Vagina (tissue), 2 donors: ENCODE data around the gene PEX10. TPM values are rescaled to one million over a fixed set of nuclear protein-coding genes. Genes with fewer than 3 reads are reported as not detected.

Experiments used
- DNase-seq, 2 donors: peaks; one replicate each; pipeline ENCODE4 v3.0.0-alpha.2; 2017; ENCODE audit errors: extremely low spot score in 2 of 2
- H3K27ac ChIP-seq: fragments of 200-600 bp; sonication (generic); one replicate; pipeline ENCODE4 v1.5.1; 2019
- H3K27me3 ChIP-seq: fragments of 200-600 bp; sonication (generic); one replicate; pipeline ENCODE4 v1.5.1; 2019
- H3K36me3 ChIP-seq, 2 donors: fragments of 200-600 bp; sonication (generic); one replicate each; pipeline ENCODE4 v1.5.1; 2017 to 2019
- H3K4me1 ChIP-seq: fragments of 200-600 bp; sonication (generic); one replicate; pipeline ENCODE4 v1.5.1; 2019
- H3K4me3 ChIP-seq, 2 donors: fragments of 200-600 bp; sonication (generic); 1 replicate in 1 of 2; 2 replicates in 1 of 2; pipeline ENCODE4 v1.5.1; 2016 to 2019
- H3K9me3 ChIP-seq: fragments of 200-600 bp; sonication (generic); one replicate; pipeline ENCODE4 v1.5.1; 2019
- POLR2A ChIP-seq, 2 donors: fragments of 450-650 bp; IDR thresholded peaks; one replicate each; pipeline ENCODE4 v1.6.1; 2017; ENCODE audit warnings: antibody characterized with exemption in 2 of 2, mild to moderate bottlenecking in 2 of 2, moderate library complexity in 2 of 2
- POLR2AphosphoS5 ChIP-seq, 2 donors: sonication (generic); formaldehyde crosslinking; IDR thresholded peaks; one replicate each; pipeline ENCODE4 v1.9.0; 2017; ENCODE audit warnings: antibody characterized with exemption in 2 of 2, mild to moderate bottlenecking in 2 of 2, low read depth in 1 of 2; ENCODE audit not compliant: insufficient read depth in 1 of 2
- intact Hi-C: fragments of 100-400 bp; cut with DNase I; formaldehyde crosslinking; loops from one replicate; pipeline ENCODE4 v1.15.1; 2023
- total RNA-seq: library from RNA; depleted of rRNA; stranded (reverse); fragments of >200 nt; gene quantifications from one replicate; pipeline ENCODE4 v1.2.3, GENCODE V29; 2016
- TF ChIP-seq, protein P1 (sequence below), 3 experiments: fragments of 450-650 bp in 2 of 3; fragments of 200-600 bp in 1 of 3; sonication (generic) in 1 of 3; IDR thresholded peaks; one replicate each; pipeline ENCODE4 v1.5.1; 2017 to 2019; ENCODE audit warnings: antibody characterized with exemption in 3 of 3, mild to moderate bottlenecking in 2 of 3, moderate library complexity in 2 of 3

PEX10 gene
- total RNA-seq, 1 donor from 2014 or later = 15.2 TPM

DNA sequence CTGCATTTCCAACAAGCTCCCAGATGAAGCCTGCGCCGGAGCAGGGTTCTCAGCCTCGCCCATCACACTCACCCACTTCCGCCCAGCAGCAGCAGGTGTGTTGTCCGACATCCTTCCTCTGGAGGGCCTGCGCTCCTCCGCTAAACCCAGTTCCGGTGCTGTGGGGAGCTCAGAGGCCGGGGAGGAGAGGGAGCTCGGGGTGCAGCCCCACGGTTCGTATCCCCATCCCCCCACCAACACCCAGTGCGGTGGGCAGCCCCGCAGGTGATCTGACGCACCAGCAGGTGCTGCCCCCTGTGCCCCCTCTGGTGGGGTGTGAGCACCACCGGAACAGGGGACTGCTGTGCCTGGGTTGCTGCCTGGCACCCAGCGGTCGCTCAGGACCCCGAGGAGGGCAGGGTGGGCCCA lies 3.4 kb upstream of the PEX10 start:
- intact Hi-C loops = loop anchor here (5.0 to 10.0 kb wide), 4 partner anchors 229 to 1001 kb away; partner anchors contain the start of gene TTC34
- no peak for DNase-seq
- peaks cover 27% of the 10 kb centered on the region for H3K4me1 ChIP-seq
- no peaks in the 10 kb centered on the region for H3K27me3 ChIP-seq
- TF ChIP-seq, protein P1, sequence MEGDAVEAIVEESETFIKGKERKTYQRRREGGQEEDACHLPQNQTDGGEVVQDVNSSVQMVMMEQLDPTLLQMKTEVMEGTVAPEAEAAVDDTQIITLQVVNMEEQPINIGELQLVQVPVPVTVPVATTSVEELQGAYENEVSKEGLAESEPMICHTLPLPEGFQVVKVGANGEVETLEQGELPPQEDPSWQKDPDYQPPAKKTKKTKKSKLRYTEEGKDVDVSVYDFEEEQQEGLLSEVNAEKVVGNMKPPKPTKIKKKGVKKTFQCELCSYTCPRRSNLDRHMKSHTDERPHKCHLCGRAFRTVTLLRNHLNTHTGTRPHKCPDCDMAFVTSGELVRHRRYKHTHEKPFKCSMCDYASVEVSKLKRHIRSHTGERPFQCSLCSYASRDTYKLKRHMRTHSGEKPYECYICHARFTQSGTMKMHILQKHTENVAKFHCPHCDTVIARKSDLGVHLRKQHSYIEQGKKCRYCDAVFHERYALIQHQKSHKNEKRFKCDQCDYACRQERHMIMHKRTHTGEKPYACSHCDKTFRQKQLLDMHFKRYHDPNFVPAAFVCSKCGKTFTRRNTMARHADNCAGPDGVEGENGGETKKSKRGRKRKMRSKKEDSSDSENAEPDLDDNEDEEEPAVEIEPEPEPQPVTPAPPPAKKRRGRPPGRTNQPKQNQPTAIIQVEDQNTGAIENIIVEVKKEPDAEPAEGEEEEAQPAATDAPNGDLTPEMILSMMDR (IDR thresholded peaks at IDR 0.05) = no peak
- no peak for TF ChIP-seq POLR2A (IDR thresholded peaks at IDR 0.05)
- no peak for TF ChIP-seq POLR2AphosphoS5 (IDR thresholded peaks at IDR 0.05; ENCODE audit: insufficient read depth in 1 of 2, low read depth in 1 of 2)
- H3K36me3 ChIP-seq = no peaks in the 10 kb centered on the region
- no peaks in the 10 kb centered on the region for H3K9me3 ChIP-seq
- H3K27ac ChIP-seq = peak overlapping the region; percentile 43
- H3K4me3 ChIP-seq = peak overlapping the region in 1 of 2 donors; percentile 14

GRCh38 chr1:2415337-2415736 lies 3.0 kb upstream of the PEX10 start:
- no peaks in the 10 kb centered on the region for H3K27me3 ChIP-seq
- no peaks in the 10 kb centered on the region for H3K36me3 ChIP-seq
- no peak overlapping the region for H3K4me3 ChIP-seq
- peaks cover 27% of the 10 kb centered on the region for H3K4me1 ChIP-seq
- no peaks in the 10 kb centered on the region for H3K9me3 ChIP-seq
- H3K27ac ChIP-seq = no peak overlapping the region
- no peak for DNase-seq
- TF ChIP-seq, protein P1 (IDR thresholded peaks at IDR 0.05) = no peak
- no peak for TF ChIP-seq POLR2A (IDR thresholded peaks at IDR 0.05)
- TF ChIP-seq POLR2AphosphoS5 (IDR thresholded peaks at IDR 0.05; ENCODE audit: insufficient read depth in 1 of 2, low read depth in 1 of 2) = no peak
- intact Hi-C loops = loop anchor here (5.0 to 10.0 kb wide), 4 partner anchors 229 to 1002 kb away; partner anchors contain the start of gene TTC34

GRCh38 chr1:2414297-2414958 lies 2.1 kb upstream of the PEX10 start:
- no peak for DNase-seq
- peak overlapping the region; percentile 82 for H3K27ac ChIP-seq
- H3K4me1 ChIP-seq = peaks cover 27% of the 10 kb centered on the region
- TF ChIP-seq POLR2A (IDR thresholded peaks at IDR 0.05) = no peak
- TF ChIP-seq POLR2AphosphoS5 (IDR thresholded peaks at IDR 0.05; ENCODE audit: insufficient read depth in 1 of 2, low read depth in 1 of 2) = peak in 1 of 2 donors; percentile 13
- TF ChIP-seq, protein P1 (IDR thresholded peaks at IDR 0.05) = peak; percentile 76 to 92 (median 91)
- intact Hi-C loops = loop anchor here (5.0 to 10.0 kb wide), 3 partner anchors 113 to 390 kb away; partner anchors contain the start of genes PANK4 and TTC34
- H3K36me3 ChIP-seq = no peaks in the 10 kb centered on the region
- H3K27me3 ChIP-seq = no peaks in the 10 kb centered on the region
- H3K9me3 ChIP-seq = no peaks in the 10 kb centered on the region
- H3K4me3 ChIP-seq = no peak overlapping the region

- intact Hi-C loops = loop anchor here (2.0 to 10.0 kb wide), 4 partner anchors 114 to 391 kb away; partner anchors contain the start of genes PANK4 and TTC34
- no peaks in the 10 kb centered on the region for H3K27me3 ChIP-seq
- no peaks in the 10 kb centered on the region for H3K9me3 ChIP-seq
- no peak for TF ChIP-seq POLR2AphosphoS5 (IDR thresholded peaks at IDR 0.05; ENCODE audit: insufficient read depth in 1 of 2, low read depth in 1 of 2)
- no peak for TF ChIP-seq POLR2A (IDR thresholded peaks at IDR 0.05)
- TF ChIP-seq, protein P1 (IDR thresholded peaks at IDR 0.05) = no peak
- peaks cover 27% of the 10 kb centered on the region for H3K4me1 ChIP-seq
- peak overlapping the region; percentile 82 for H3K27ac ChIP-seq
- H3K4me3 ChIP-seq = peak overlapping the region; percentile 71 to 79
- no peak for DNase-seq
- H3K36me3 ChIP-seq = peaks cover 0 to under 1% of the 10 kb centered on the region in 2 donors
Measured at GRCh38 chr1:2413495-2414296, 1.3 kb upstream of the PEX10 start.
